MV-4-11 (cell line): ENCODE measurements around the gene RAB4A.
"Not testable (repeated sequence)": the region's sequence is repeated elsewhere in the genome, so short reads cannot be mapped to it uniquely, and the experiment has no call there.

Experiments used
- DNase-seq: peaks from one replicate; lab custom pipeline; 2025; lab: John Stamatoyannopoulos, UW

RAB4A gene

DNA sequence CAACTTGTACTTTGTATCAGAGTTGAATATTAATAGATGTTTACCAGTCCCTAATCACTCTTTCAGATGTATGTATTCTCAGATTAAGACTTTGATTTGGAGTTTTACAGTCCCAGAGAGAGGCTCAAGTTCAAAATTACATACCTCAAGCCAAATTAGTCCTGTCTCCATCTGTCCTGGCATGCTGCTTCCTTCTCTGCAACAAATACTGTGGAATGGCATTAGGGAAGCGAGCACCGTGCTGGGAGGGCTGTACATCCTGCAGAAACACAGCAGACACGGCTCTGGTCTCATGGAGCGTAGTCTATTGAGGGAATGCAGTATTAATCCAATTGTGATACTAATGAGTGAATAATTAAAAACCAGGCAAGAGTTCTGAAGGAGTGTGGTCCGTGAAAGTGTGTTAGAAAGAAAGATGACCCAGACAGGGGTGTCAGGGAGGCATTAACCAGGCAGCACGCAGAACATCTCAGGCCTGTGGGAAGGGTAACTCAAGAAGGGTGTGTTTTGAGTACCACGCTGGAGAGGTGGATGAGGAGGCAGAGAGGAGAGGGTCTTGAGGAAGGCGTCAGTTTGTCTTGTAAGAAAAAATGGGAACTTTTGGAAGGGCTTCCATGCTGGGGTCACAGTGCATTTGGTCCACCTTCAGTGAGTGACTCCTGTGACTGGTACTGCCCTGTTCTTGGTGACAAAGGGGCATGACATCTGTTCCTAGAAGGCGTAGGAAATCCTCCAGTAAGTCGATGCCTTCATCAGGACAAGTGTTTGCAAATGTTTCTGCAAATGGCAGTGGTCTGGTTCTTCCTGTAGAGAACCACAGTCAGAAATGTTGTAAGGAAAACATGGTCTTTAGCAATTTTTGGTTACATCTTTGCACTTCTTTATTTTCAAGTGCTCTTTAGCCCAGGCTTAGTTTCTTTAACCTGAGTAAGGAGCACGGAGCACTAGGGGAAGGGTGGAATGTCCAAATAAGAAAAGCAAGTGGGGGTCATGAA, 1.6 kb downstream of the RAB4A start:
- DNase-seq, result peak; percentile 83

- peak; percentile 16 for DNase-seq
Observed at GRCh38 chr1:229273507-229274232, 2.8 kb downstream of the RAB4A start.

DNA sequence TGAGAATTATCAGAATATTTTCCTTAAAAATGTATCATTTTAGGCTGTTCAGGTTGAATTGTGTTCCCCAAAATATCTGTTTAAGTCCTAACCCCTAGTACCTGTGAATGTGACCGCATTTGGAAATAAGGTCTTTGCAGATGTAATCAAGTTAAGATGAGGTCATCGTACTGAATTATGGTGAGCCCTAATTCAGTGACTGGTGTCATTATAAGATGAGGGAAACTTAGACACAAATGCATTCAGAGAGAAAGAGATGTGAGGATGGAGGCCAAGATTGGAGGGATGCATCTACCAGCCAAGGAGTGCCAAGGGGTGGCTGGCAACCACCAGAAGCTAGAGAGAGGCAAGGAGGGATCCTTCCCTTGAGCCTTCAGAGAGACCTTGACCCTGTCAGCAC, 4.1 kb downstream of the RAB4A start:
- no peak for DNase-seq

DNA sequence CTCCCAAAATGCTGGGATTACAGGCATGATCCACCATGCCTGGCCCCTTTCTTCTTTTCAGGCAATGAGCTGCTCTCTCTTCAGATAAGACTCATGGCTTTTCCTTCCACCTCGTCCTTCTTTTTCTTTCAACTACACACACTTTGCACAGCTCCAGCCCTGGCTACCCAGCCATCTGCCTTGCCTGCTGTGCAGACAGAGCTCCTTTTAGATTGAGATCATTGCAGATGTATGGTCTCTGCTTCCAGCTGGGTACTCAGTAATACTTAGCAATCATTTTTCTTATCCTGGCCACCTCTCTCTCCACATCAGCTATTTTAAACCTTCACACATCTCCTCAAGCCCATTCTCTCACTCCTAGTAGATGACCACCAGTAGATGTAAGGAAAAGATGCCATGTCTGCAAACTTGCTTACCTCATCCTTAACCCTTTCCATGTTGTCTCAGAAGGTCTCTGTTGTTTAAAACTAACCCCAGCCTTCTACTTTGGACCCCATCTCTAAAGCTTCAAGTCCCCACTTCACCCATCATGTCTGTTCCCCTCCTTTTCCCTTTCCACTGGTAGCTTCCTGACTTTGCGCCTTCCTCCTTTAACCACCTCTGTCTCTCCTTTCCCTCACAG, 7.3 kb downstream of the RAB4A start:
- no peak for DNase-seq

DNA sequence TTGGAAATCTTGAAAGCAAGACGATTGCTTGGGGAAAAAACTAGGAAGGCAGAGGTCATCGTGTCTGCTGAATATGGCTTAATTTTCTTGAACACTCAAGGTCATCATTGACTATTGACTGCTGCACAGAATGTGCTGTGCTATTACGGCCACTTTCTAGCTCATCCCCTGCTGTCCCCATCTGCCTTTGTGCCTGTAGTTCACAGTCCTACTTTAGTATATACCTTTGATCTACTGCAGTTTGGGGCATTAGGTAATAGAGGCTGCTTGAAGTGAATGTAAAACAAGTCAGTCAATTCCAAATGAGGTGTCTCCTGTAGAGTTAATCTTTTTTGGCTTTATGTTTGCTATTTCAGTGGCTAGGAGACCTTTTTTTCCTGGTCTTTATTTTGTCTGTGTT, 8.3 kb downstream of the RAB4A start:
- DNase-seq, result no peak

DNA sequence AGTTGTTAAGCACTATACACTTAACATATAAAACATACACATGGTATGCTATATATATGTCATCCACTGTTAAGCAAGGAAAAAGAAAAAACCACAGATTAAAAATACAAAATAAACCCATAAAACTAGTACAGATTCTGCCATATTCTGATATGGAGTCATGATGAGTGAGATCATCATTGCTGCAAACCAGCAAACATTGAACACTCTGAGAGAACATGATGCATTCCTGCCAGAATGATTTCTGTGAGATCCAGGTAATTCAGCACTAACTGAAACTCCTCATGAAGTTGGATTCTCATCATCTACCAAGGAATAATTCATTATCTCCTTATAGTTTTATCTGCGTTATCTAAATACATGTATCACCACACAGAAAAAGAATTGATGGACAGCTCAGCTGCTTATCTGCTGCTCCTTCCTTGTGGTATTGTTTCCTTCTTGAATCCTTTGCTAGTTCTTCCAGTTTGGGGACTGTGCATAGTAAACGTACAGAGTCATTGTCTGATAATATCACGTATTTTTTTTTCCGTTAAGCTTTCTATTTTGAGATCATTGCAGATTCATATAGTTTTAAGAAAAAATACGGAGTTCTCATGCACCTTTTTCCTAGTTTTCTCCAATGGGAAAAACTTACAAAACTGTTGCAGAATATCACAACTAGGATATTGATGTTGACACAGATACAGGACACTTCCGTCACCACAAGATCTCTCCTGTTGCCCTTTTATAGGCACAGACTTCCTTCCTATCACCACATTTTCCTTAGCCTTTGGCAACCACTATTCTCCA, 9.3 kb downstream of the RAB4A start:
- DNase-seq, result no peak

- no peak for DNase-seq
Observed at GRCh38 chr1:229280921-229281320, 10.0 kb downstream of the RAB4A start.

GRCh38 chr1:229281339-229281926, 10.5 kb downstream of the RAB4A start:
- DNase-seq, result no peak

DNA sequence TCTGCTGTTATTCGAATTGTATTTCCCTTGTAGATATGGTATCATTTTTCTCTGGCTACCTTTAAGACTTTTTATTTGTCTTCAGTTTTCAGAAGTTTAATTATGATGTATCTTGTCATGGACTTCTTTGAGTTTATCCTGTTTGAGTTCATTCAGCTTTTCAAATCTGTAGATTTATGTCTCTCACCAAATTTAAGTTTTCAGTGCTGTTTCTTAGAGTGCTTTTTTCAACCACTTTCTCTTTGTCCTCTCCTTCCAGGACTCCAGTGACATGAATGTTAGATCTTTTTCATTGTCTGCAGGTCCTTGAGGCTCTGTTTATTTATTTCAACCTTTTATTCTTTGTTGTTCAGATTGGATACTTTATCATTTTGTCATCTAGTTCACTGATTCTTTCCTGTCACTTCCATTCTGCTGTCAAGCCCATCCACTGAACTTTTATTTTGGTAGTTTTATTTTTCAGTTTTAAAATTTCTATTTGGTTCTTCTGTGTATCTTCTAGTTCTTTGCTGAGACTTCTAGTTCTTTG, 11.4 kb downstream of the RAB4A start:
- no peak for DNase-seq

DNA sequence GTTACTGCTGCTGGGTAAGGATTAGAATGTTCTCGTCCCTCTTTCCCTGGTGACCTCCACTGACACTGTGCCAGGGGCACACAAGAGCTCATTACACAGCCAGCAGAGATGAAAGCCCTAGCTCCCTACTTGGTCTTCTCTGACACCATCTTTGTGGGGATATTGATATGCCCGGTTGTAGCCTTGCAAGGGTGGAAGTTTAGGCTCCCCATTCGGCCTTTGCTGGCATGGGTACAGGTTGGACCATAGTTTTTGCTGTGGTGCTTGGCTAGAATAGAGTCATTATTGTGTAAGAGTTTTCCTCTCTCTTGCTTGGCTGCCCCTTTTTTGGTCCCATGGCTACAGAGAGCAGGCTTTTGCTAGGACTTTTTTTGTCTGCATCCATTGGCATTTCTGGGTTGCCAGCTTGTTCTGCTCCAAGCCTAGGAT, 12.3 kb downstream of the RAB4A start:
- no peak for DNase-seq

DNA sequence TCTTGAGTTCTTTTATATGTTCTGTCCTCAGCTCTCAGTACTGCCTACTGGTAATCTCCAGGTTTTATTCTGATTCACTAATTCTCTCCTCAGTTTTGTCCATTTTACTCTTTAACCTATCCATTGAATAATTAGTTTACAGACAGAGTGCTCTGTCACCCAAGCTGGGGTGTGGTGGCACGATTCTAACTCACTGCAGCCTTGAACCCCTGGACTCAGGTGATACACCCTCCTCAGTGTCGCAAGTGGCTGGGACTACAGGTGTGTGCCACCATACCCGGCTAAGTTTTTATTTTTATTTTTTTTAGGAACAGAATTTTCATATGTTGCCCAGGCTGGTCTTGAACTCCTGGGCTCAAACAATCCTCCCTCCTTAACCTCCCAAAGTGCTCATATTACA, 14.0 kb downstream of the RAB4A start:
- no peak for DNase-seq

GRCh38 chr1:229285440-229285839, 14.5 kb downstream of the RAB4A start:
- no peak for DNase-seq

DNA sequence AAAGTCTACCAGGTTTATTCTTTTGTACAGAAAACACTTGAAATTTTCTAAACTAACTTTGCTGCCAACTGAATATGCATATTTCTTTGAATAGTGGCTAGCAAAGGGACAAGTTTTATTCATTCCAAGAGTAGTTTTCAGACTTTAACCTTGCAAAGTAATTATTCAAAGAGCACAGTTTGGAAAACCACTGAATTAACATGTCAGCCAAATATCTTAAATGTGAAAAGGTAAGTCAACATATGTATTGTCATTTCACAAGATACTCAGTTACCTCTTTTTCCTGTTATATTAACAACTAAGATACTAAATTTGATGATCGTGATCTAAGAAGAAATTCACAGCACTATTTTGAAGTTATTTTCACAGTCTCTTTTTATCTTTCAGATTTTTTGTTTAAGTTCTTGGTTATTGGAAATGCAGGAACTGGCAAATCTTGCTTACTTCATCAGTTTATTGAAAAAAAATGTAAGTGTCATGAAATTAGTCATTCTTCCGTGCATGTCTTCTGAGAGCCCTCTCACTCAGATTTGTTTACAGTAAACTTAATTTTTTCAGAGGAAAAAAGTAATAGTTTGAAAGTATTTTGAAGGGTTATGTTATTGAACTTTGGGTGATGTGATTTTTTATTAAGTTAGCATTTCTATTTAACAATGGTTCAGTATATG, 15.3 kb downstream of the RAB4A start:
- DNase-seq, result no peak

DNA sequence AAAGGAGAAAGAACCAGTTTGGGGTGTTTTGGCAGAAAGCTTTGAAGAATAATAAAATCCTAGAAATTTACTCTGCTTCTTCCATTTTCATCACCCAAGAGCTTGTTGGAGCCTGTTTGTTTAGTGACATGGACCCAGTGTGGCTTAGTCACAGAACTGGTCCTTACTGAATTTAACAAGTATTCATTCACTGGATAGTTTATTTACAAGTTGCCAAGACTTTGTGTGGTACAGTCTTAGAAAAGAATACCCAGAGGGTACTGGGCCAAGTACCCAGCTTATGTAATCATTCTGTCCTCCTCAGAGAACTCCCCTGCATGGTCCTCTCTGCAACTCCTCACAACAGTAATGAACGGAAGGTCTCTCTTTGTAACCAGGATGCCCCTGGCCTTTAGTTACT, 16.4 kb downstream of the RAB4A start:
- DNase-seq, result no peak

DNA sequence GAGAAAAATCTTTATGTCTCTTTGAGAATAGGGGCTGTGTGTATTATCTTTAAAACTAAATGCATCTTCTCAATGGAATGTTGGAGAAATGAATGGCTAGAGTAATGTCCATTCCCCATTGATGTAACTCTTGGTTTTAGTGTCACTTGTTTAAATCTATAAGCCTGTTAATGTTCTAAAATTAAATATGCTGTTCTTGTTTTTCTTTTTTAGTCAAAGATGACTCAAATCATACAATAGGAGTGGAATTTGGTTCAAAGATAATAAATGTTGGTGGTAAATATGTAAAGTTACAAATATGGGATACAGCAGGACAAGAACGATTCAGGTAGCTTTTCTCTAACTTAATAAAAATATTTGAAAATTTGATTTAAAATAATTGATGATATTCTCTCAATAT, 17.6 kb downstream of the RAB4A start:
- DNase-seq, result no peak

GRCh38 chr1:229291686-229292085, 20.8 kb downstream of the RAB4A start:
- DNase-seq, result not testable (repeated sequence)

- no peak for DNase-seq
Observed at GRCh38 chr1:229293528-229294204, 22.8 kb downstream of the RAB4A start.

GRCh38 chr1:229295745-229296144, 24.8 kb downstream of the RAB4A start:
- no peak for DNase-seq

DNA sequence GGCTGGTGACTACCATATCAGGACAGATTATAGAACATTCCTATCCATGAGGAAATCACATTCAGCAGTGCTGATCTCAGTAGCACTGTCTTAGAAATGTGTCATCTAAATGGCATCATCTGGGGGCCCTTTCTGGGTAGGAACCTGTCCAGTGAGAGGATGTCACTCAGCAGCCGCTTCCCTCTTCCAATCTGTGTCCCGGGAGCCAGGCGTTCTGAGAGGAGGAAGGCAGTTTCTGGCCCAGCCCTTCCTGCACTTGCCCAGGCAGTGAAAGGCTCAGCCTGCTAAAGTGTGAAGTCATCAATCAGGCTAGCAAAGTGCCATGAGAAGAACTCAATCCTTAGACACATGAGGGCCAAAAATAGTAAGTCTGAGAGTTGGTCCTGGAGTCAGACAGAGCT, 25.6 kb downstream of the RAB4A start:
- no peak for DNase-seq

DNA sequence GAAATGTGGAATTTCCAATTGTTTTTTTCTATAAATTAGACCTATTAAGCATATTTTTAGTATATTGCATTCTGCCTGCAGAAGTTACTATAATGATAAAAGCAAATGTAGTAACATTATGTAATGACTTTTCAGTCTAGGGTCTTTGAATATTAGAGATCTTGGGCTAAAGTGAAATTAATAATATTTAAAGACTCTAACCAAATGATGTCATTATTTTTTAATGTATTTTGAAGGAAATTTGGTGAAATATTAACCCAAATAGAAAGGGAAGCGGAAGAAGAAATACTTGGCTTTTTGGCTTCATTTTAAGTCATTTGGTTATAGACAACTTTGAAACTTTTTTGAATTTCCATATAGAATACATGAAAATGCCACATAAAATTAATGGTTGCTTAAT, 26.8 kb downstream of the RAB4A start:
- no peak for DNase-seq
